Measurements from ENCODE around the gene ACACA.

Gene ACACA

DNA sequence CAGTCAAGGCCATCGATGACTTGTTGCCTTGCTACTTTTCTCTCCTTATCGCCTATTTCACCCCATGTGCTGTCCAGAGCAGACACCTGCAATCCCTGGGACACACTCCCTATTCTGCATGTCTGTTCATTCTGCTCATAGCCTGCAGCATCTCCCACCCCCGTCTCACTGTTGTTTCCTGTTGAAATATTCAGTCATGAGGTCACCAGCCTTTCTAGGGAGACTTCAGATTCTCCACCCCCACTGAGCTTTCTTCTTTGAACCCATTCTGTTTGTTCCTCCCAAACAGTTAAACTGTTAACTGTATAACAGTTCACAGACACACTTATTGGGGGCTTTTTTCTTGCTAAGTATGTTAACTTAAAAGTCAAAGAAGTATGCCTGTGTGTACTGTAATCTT, 363.4 kb downstream of the ACACA start:
- H3K9me3 ChIP-seq (ENCODE audit: control insufficient read depth in 2 of 2, low read length in 2 of 2): no peaks in the 10 kb centered on the region
- no peak overlapping the region for H3K27ac ChIP-seq (ENCODE audit: low read length)
- H3K36me3 ChIP-seq (ENCODE audit: control insufficient read depth in 2 of 2, insufficient read depth in 2 of 2, low read length in 2 of 2): peaks cover 5 to 7% of the 10 kb centered on the region in 2 donors
- H3K4me1 ChIP-seq (ENCODE audit: control insufficient read depth, insufficient read depth, low read length): no peaks in the 10 kb centered on the region
- H3K9ac ChIP-seq (ENCODE audit: low read length in 2 of 2): no peak overlapping the region
- no peaks in the 10 kb centered on the region for H3K27me3 ChIP-seq (ENCODE audit: control insufficient read depth in 1 of 2, insufficient read depth in 2 of 2, low read length in 2 of 2)
- no peak overlapping the region for H3K4me3 ChIP-seq (ENCODE audit: low read length in 2 of 2)

DNA sequence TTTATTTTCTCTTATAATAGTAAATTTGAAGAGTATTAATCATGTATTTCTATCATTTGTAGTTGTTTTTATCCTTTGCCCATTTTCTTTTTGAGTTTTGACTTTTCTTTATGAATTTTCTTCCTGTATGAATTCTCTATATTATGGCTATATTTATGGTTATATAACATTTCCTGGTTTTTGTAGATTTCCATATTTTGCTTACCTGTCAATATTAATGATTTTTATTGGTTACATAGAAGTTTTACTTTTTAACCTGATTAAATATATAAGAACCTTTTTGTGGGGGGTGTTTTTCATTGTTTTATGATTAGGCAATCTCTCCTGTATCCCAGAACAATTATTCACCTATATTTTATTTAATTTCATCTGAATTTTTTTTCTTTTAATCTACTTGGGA, 364.7 kb downstream of the ACACA start:
- Histone ChIP-seq H3K4me3 (ENCODE audit: low read length in 2 of 2) (no peak overlapping the region), H3K27ac (ENCODE audit: low read length) (no peak overlapping the region), H3K27me3 (ENCODE audit: control insufficient read depth in 1 of 2, insufficient read depth in 2 of 2, low read length in 2 of 2) (no peaks in the 10 kb centered on the region), H3K9ac (ENCODE audit: low read length in 2 of 2) (no peak overlapping the region), H3K9me3 (ENCODE audit: control insufficient read depth in 2 of 2, low read length in 2 of 2) (no peaks in the 10 kb centered on the region), H3K4me1 (ENCODE audit: control insufficient read depth, insufficient read depth, low read length) (no peaks in the 10 kb centered on the region), H3K36me3 (ENCODE audit: control insufficient read depth in 2 of 2, insufficient read depth in 2 of 2, low read length in 2 of 2) (peaks cover 5 to 9% of the 10 kb centered on the region in 2 donors)

DNA sequence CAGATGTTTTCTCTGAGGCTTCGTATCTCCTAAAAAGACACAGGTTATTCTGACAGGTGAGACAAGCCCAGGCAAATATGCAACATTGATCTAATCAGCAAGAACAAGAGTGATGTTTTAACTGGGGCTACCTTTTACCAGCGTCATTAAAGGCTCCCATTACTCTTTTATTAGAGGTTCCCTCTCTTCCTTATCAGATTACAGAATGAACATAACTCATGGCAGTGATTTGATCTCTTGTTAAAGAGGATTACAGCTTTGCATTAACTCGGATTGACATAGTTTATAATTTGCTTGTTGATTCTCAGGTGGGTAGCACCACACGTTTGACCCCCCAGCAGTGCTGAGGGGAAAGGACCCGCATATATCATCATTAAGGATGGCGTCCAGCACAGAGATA, 367.4 kb downstream of the ACACA start:
- Histone ChIP-seq H3K4me1 (ENCODE audit: control insufficient read depth, insufficient read depth, low read length) (no peaks in the 10 kb centered on the region), H3K27ac (ENCODE audit: low read length) (no peak overlapping the region), H3K27me3 (ENCODE audit: control insufficient read depth in 1 of 2, insufficient read depth in 2 of 2, low read length in 2 of 2) (no peaks in the 10 kb centered on the region), H3K9ac (ENCODE audit: low read length in 2 of 2) (no peak overlapping the region), H3K4me3 (ENCODE audit: low read length in 2 of 2) (no peak overlapping the region), H3K9me3 (ENCODE audit: control insufficient read depth in 2 of 2, low read length in 2 of 2) (no peaks in the 10 kb centered on the region), H3K36me3 (ENCODE audit: control insufficient read depth in 2 of 2, insufficient read depth in 2 of 2, low read length in 2 of 2) (peaks cover 0 to 7% of the 10 kb centered on the region in 2 donors)

- no peak overlapping the region for H3K9ac ChIP-seq (ENCODE audit: low read length in 2 of 2)
- H3K9me3 ChIP-seq (ENCODE audit: control insufficient read depth in 2 of 2, low read length in 2 of 2): no peaks in the 10 kb centered on the region
- H3K36me3 ChIP-seq (ENCODE audit: control insufficient read depth in 2 of 2, insufficient read depth in 2 of 2, low read length in 2 of 2): peaks cover 5% of the 10 kb centered on the region in 2 donors
- no peaks in the 10 kb centered on the region for H3K27me3 ChIP-seq (ENCODE audit: control insufficient read depth in 1 of 2, insufficient read depth in 2 of 2, low read length in 2 of 2)
- no peak overlapping the region for H3K27ac ChIP-seq (ENCODE audit: low read length)
- no peak overlapping the region for H3K4me3 ChIP-seq (ENCODE audit: low read length in 2 of 2)
- no peaks in the 10 kb centered on the region for H3K4me1 ChIP-seq (ENCODE audit: control insufficient read depth, insufficient read depth, low read length)
Measured at GRCh38 chr17:37037590-37038155, 369.0 kb downstream of the ACACA start.
